GM23338 (cell line): ENCODE measurements around the gene MYPOP. TPM values are rescaled to one million over a fixed set of nuclear protein-coding genes. Genes with fewer than 3 reads are reported as not detected.

Source experiments
- ATAC-seq: fragments of 200-7000 bp; cut with Tn5 transposase; 3 replicates; pipeline ENCODE4 v1.9.1; 2020
- DNase-seq: peaks from one replicate; pipeline ENCODE4 v3.0.0-alpha.2; 2015; ENCODE audit warnings: low spot score
- H2AFZ ChIP-seq: fragments of 200-600 bp; sonication (generic); 2 replicates; pipeline ENCODE4 v1.8.0; 2016; ENCODE audit warnings: antibody characterized with exemption, mild to moderate bottlenecking, moderate library complexity
- H3F3A ChIP-seq: fragments of 200-600 bp; sonication (generic); replicated peaks from 2 replicates; pipeline ENCODE4 v1.8.0; 2017; ENCODE audit warnings: antibody characterized with exemption, mixed run types, low read depth
- H3K27ac ChIP-seq: fragments of 200-600 bp; sonication (generic); 2 replicates; pipeline ENCODE4 v1.6.1; 2016; ENCODE audit warnings: low read depth
- H3K27me3 ChIP-seq: fragments of 200-600 bp; sonication (generic); 2 replicates; pipeline ENCODE4 v1.8.0; 2016; ENCODE audit warnings: mild to moderate bottlenecking, mixed run types, moderate library complexity; ENCODE audit not compliant: insufficient read depth
- H3K36me3 ChIP-seq: fragments of 200-600 bp; sonication (generic); 2 replicates; pipeline ENCODE4 v1.8.0; 2016; ENCODE audit warnings: mild to moderate bottlenecking; ENCODE audit not compliant: insufficient read depth
- H3K4me1 ChIP-seq: fragments of 200-600 bp; sonication (generic); 2 replicates; pipeline ENCODE4 v1.8.0; 2016; ENCODE audit warnings: mild to moderate bottlenecking, moderate library complexity; ENCODE audit not compliant: insufficient read depth
- H3K4me2 ChIP-seq: fragments of 200-600 bp; sonication (generic); 2 replicates; pipeline ENCODE4 v1.7.1; 2017; ENCODE audit warnings: mixed run types
- H3K4me3 ChIP-seq: fragments of 200-600 bp; sonication (generic); 2 replicates; pipeline ENCODE4 v1.6.1; 2016; ENCODE audit warnings: mixed run types
- H3K79me2 ChIP-seq: fragments of 200-600 bp; sonication (generic); replicated peaks from 2 replicates; pipeline ENCODE4 v1.8.0; 2017; ENCODE audit warnings: mild to moderate bottlenecking; ENCODE audit not compliant: insufficient read depth
- H3K9me2 ChIP-seq: fragments of 200-600 bp; sonication (generic); 2 replicates; pipeline ENCODE4 v1.8.0; 2017; ENCODE audit not compliant: insufficient read depth
- H4K20me1 ChIP-seq: fragments of 200-600 bp; sonication (generic); replicated peaks from 2 replicates; pipeline ENCODE4 v1.8.0; 2017; ENCODE audit warnings: mild to moderate bottlenecking; ENCODE audit not compliant: insufficient read depth
- H3K27ac Mint-ChIP-seq: 2 replicates; pipeline ENCODE4 v1.8.0; 2020; ENCODE audit warnings: inconsistent platforms, mild to moderate bottlenecking, moderate library complexity, mixed read lengths
- H3K27me3 Mint-ChIP-seq: 3 replicates; pipeline ENCODE4 v1.8.0; 2022; ENCODE audit warnings: low read depth, mild to moderate bottlenecking, moderate library complexity, mixed read lengths, inconsistent platforms; ENCODE audit not compliant: insufficient read depth, poor library complexity
- H3K36me3 Mint-ChIP-seq: 3 replicates; pipeline ENCODE4 v1.8.0; 2021; ENCODE audit warnings: low read depth, mild to moderate bottlenecking, inconsistent platforms, moderate library complexity, mixed read lengths
- H3K4me1 Mint-ChIP-seq: 3 replicates; pipeline ENCODE4 v1.8.0; 2020; ENCODE audit warnings: mild to moderate bottlenecking, inconsistent platforms, mixed read lengths
- H3K4me3 Mint-ChIP-seq: 3 replicates; pipeline ENCODE4 v1.8.0; 2021; ENCODE audit warnings: moderate library complexity, mild to moderate bottlenecking, inconsistent platforms, mixed read lengths
- H3K9me3 Mint-ChIP-seq: 3 replicates; pipeline ENCODE4 v1.8.0; 2020; ENCODE audit warnings: moderate library complexity, mild to moderate bottlenecking, inconsistent platforms, mixed read lengths
- CREB1 ChIP-seq: fragments of 250-450 bp; sonication (Bioruptor Pico); IDR thresholded peaks from 2 replicates; pipeline ENCODE4 v1.5.0; 2020; ENCODE audit warnings: low read depth, mild to moderate bottlenecking, moderate library complexity
- CTCF ChIP-seq, 2 experiments: fragments of 200-600 bp in 1 of 2; sonication (generic) in 1 of 2; conservative IDR thresholded peaks; 2 replicates each; pipeline versions ENCODE4 v1.5.1 to v1.6.1; 2016 to 2017; ENCODE audit warnings: antibody characterized with exemption in 2 of 2, low read depth in 2 of 2, mild to moderate bottlenecking in 2 of 2, moderate library complexity in 1 of 2
- ETS1 ChIP-seq: IDR thresholded peaks from 2 replicates; pipeline ENCODE4 v1.6.1; 2016; ENCODE audit warnings: antibody characterized with exemption
- EZH2 ChIP-seq: fragments of 200-600 bp; sonication (generic); IDR thresholded peaks from one replicate; pipeline ENCODE4 v1.8.0; 2017; ENCODE audit warnings: antibody characterized with exemption, mild to moderate bottlenecking, low read depth; ENCODE audit not compliant: unreplicated experiment
- EZH2phosphoT487 ChIP-seq: fragments of 200-600 bp; sonication (generic); IDR thresholded peaks from one replicate; pipeline ENCODE4 v1.8.1; 2018; ENCODE audit warnings: antibody characterized with exemption; ENCODE audit not compliant: unreplicated experiment
- JUNB ChIP-seq: IDR thresholded peaks from one replicate; pipeline ENCODE4 v1.6.1; 2016; ENCODE audit warnings: antibody characterized with exemption; ENCODE audit not compliant: unreplicated experiment
- NANOG ChIP-seq: IDR thresholded peaks from 2 replicates; pipeline ENCODE4 v1.6.1; 2016; ENCODE audit warnings: antibody characterized with exemption, borderline replicate concordance
- POLR2AphosphoS5 ChIP-seq: IDR thresholded peaks from 2 replicates; pipeline ENCODE4 v1.6.1; 2016; ENCODE audit warnings: antibody characterized with exemption, low read depth
- STAT1 ChIP-seq: IDR thresholded peaks from one replicate; pipeline ENCODE4 v1.6.1; 2016; ENCODE audit warnings: antibody characterized with exemption; ENCODE audit not compliant: unreplicated experiment
- ZNF114 ChIP-seq: fragments of 250-450 bp; sonication (Bioruptor Pico); IDR thresholded peaks from 2 replicates; pipeline ENCODE4 v1.5.0; 2020; ENCODE audit warnings: mild to moderate bottlenecking, moderate library complexity
- ZNF331 ChIP-seq: fragments of 250-450 bp; sonication (Bioruptor Pico); IDR thresholded peaks from 2 replicates; pipeline ENCODE4 v1.5.0; 2020; ENCODE audit warnings: low read depth, mild to moderate bottlenecking, moderate library complexity
- ZNF462 ChIP-seq: fragments of 250-450 bp; sonication (Bioruptor Pico); IDR thresholded peaks from 2 replicates; pipeline ENCODE4 v1.5.0; 2020; ENCODE audit warnings: mild to moderate bottlenecking, moderate library complexity
- polyA plus RNA-seq: library from polyadenylated mRNA; unstranded; fragments of >200 nt; fragmentation: Nextera tagmentation; extraction: Ambion mirVana; gene quantifications from 2 replicates; pipeline ENCODE4 v1.2.1, GENCODE V29; 2016
- total RNA-seq: library from RNA; depleted of rRNA; stranded (reverse); fragments of >200 nt; shearing (Covaris generic); gene quantifications from 2 replicates; pipeline ENCODE4 v1.2.3, GENCODE V29; 2014

MYPOP gene
- total and polyA plus RNA-seq, 2 experiments from 2014 or later, result 3.0 to 6.9 TPM

GRCh38 chr19:45906221-45906620 is 3.8 kb upstream of the MYPOP start:
- DNase-seq (no peak), ATAC-seq (no peak)
- Mint-ChIP-seq H3K9me3 (no peaks in the 10 kb centered on the region), H3K27me3 (peaks cover 11% of the 10 kb centered on the region), H3K27ac (no peak overlapping the region), H3K4me3 (no peak overlapping the region), H3K36me3 (no peaks in the 10 kb centered on the region), H3K4me1 (peaks cover 4% of the 10 kb centered on the region; the same call in 2 of the 3 replicates)
- Histone ChIP-seq H3K4me1 (no peaks in the 10 kb centered on the region; the same call in 1 of the 2 replicates), H3K36me3 (no peaks in the 10 kb centered on the region), H2AFZ (no peak overlapping the region), H3K9me2 (no peaks in the 10 kb centered on the region), H3K4me2 (no peak overlapping the region), H4K20me1 (no peaks in the 10 kb centered on the region), H3K27ac (no peak overlapping the region), H3K27me3 (peaks cover 8% of the 10 kb centered on the region), H3F3A (peaks cover 14% of the 10 kb centered on the region; the same call in 1 of the 2 replicates), H3K79me2 (no peaks in the 10 kb centered on the region), H3K4me3 (no peak overlapping the region)
- TF ChIP-seq ZNF331 (CRISPR knock-in tag) (no peak), ZNF114 (CRISPR knock-in tag) (no peak), JUNB (no peak), CTCF (conservative IDR thresholded peaks at IDR 0.05; ENCODE audit: low read depth in 2 of 2) (no peak), POLR2AphosphoS5 (no peak), STAT1 (no peak), EZH2 (no peak)

GRCh38 chr19:45905011-45905410 is 2.6 kb upstream of the MYPOP start:
- Histone ChIP-seq H3K4me3 (no peak overlapping the region), H2AFZ (no peak overlapping the region), H3K4me2 (no peak overlapping the region), H3K79me2 (no peaks in the 10 kb centered on the region), H4K20me1 (no peaks in the 10 kb centered on the region; the same call in 1 of the 2 replicates), H3K9me2 (no peaks in the 10 kb centered on the region), H3K36me3 (no peaks in the 10 kb centered on the region), H3K27ac (no peak overlapping the region), H3F3A (peaks cover 25% of the 10 kb centered on the region; the same call in 1 of the 2 replicates), H3K4me1 (peaks cover 6% of the 10 kb centered on the region; the same call in 1 of the 2 replicates), H3K27me3 (peaks cover 20% of the 10 kb centered on the region)
- Mint-ChIP-seq H3K36me3 (peaks cover 6% of the 10 kb centered on the region), H3K4me3 (no peak overlapping the region; the same call in 2 of the 3 replicates), H3K27me3 (peaks cover 18% of the 10 kb centered on the region), H3K9me3 (no peaks in the 10 kb centered on the region), H3K4me1 (peaks cover 9% of the 10 kb centered on the region), H3K27ac (no peak overlapping the region)
- ATAC-seq, result no peak
- DNase-seq, result no peak
- TF ChIP-seq POLR2AphosphoS5 (no peak), ZNF114 (CRISPR knock-in tag) (no peak), STAT1 (no peak), ETS1 (no peak), CREB1 (CRISPR knock-in tag) (no peak), EZH2phosphoT487 (no peak), ZNF462 (CRISPR knock-in tag) (no peak), ZNF331 (CRISPR knock-in tag) (no peak), EZH2 (no peak), NANOG (no peak)
